Measurements from ENCODE around the gene CALR.

The CALR gene

DNA sequence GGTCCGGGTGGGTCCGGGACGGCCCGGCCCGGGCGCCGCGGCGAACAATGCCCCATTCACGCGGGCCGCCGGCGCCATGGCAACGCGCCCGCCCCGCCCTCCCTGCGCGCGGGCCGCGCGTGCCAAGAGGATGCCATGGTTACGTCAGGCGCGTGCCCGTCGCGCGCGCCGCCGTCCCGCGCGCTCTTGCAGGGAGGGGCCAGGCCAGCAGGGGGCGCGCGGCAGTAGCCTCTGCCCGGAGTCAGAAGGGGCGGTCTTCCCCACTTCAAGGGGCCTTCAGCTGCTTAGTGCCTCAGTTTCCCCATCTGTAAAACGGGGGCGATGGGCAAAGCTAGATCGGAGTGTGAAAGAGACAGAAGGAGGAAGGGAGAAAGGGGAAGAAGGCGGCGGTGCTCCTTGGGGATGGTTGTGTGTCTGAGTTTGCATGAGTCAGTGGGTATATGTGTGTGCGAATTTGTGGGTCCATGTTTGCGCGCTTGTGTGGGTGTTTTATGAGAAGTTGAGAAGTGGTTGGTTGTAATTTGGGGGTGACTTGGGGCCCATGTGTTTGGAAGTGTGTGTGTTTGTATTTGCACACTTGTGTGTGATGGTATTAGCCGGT is 45.2 kb downstream of the CALR start:
- FAIRE-seq = no peak

DNA sequence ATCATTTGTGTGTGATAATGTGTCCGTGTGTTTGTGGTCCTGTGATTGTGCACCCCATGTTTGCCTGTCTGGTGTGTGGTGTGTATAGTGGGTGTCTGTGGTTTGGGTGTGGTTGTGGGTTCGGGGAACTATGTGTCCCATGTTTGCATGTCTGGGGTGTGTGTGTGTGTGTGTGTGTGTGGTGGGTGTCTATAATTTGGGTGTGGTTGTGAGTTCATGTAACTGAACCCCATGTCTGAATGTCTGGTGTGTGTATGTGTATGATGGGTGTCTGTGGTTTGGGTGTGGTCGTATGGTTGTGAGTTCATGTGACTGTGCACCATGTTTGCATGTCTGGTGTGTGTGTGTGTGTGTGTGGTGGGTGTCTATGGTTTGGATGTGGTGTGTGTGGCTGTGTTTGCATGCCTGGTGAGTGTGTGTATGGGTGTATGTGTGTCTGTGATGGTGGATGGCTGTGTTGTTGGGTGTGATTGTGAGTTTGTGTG is 45.8 kb downstream of the CALR start:
- FAIRE-seq = no peak

DNA sequence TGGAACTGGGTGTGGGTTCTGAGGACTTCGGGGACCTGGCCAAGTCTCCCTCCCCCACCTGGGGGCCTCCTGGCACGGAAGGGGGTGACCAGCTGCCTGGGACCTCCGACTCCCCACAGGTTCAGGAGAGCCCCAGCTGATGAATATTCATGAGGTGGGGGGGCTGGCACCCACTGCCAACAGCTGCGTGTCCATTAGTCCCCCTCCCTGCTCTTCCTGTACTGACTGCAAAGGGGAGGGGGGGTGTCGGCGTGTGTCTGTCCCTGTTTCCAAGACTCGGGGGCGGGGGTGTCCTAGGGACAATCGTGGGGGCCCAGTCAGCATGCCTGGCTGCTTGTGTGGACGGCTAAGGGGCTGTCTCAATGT is 46.3 kb downstream of the CALR start:
- no peak for FAIRE-seq

DNA sequence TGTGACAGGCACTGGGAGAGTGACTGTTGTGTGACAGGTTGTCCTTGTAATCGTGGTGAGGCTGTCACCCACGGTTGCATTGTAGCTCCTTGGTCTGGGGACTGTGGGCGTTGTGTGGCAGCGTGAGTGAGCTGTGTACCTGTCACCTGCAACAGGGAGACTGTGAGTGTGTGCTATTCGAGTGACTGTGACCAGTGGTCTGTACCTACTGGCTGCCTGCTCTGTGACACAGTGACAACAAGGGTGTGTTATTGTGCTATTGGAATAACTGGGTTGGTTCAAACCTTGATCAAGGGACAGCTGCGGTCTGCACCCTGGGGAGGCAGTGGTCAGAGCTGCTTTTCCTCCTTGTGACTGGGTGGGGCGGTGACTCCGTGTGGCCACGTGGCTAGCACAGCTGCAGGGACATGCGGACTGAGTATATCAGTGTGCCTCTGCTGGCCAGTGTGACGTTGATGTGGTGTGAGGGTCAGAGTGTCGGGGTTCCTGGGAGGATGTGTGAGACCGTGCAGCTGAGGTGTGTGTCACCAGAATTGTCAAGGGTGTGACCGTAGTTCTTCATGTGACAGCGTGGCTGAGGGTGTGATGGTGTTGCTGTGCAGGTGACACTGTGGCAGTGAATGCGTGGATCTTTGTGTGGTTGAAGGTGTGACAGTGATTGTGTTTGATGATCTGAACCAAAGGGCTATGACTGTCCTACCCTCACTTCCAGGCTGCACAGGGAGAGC is 46.8 kb downstream of the CALR start:
- no peak for FAIRE-seq

DNA sequence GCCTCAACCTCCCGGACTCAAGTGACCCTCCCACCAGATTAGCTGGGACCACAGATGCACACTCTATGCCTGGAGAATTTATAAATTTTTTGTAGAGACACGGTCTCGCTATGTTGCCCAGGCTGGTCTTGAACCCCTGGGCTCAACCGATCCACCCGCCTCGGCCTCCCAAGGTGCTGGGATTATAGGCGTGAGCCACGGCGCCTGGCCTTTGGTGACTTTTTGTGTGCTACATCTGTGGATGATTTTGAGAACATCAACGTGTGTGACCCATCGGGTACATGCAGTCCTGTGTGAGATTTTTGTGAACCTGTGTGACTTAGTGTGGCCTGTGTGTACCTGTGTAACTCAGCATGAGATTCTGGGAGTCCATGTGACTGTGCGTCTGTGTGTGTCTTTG is 48.3 kb downstream of the CALR start:
- no peak for FAIRE-seq

DNA sequence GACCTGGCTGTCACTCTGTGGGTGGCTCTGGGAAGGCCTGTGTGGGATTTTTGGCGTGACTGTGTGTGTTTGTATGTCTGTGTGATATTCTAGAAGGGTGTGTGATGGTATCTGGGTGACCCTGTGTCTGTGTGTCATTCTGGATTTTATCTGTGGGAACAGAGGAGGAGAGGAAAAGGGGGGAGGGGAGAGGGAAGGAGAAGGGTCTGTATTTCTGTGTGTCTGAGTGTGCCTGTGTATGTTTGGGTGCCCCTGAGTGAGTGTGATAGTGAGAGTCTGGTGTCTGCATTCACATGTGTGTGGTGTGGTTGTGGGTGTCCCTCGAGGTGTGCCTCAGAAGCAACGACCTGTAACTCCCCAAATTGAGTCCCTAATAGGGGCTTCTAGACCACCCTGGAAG is 48.8 kb downstream of the CALR start:
- FAIRE-seq = no peak

DNA sequence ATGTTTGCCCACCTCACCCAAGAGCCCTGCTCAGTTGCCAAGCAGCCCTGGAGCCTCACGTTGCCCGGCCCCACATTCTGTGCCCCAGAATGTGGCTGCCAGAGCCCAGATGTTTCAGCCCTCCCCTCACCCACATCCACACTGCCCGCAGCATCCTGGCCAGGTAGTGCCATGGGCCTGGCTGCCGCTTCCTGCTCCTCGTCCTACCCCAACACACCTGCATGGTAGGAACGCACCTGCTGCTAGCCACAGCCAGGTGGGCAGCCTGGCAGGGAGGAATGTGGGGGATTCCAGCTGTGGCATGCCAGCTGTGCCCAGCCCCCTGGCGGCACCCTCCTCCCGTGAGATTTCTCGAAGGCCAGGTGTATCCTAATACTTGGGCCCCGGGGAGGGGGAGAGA is 49.4 kb downstream of the CALR start:
- no peak for FAIRE-seq

DNA sequence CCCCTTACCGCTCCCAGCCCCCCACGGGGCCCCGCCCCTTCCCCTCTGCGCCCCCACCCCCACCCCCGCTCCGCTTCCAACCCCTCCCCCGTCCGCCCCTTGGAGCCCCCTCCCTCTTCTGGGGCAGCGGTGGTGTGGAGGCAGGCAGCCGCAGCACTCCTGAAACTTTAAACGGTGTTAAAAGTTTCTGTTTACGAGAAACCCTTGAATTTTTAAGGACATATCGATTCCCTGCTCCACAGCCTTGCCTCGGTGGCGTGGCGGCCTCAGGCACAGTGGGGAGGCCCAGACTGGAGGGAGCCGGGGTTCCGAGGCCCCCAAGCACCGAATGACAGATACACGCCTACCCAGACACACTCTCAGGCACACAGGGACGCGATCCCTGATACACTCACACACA is 52.0 kb downstream of the CALR start:
- FAIRE-seq = no peak

DNA sequence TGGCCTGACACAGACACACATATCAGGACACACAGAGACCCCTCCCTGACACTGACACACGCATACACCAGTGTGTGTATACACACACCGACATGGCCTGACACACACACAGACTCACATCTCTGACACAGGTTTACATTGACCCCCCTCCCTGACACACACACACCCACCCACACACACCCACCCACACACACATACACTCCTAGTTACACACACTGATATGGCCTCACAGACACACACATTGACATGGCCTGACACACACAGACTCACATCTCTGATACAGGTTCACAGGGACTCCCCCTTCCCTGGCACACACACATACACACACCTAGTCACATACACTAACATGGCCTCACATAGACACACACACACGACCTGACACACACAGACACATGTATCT is 52.4 kb downstream of the CALR start:
- no peak for FAIRE-seq

DNA sequence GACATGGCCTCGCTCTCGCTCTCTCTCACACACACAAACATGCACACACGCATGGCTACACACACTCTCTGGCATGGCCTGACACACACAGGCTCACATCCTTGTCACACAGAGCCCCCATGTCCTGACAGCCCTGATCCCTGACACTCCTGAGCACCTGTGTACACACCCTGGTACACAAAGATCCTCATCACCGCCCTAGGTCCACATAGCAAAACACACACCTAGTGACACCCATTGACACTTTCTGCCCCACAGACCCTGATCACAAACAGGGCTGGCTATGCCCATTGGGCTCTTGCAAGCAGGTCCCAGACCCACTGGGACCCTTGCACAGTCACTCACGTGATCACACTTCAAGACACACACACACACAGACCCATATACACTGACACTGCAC is 52.9 kb downstream of the CALR start:
- FAIRE-seq = no peak

DNA sequence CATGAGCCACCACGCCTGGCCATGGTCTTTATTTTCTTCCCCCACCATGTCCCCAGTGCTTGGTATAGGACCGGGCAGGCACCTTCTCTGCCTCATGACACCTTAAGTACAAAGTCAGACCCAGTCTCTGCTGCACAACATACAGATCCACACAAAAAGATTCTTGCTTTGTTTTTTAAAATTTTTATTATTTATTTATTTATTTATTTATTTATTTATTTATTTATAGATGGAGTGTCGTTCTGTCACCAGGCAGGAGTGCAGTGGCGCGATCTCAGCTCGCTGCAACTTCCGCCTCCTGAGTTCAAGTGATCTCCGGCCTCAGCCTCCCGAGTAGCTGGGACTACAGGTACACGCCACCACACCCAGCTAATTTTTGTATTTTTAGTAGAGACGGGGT is 54.3 kb downstream of the CALR start:
- no peak for FAIRE-seq

DNA sequence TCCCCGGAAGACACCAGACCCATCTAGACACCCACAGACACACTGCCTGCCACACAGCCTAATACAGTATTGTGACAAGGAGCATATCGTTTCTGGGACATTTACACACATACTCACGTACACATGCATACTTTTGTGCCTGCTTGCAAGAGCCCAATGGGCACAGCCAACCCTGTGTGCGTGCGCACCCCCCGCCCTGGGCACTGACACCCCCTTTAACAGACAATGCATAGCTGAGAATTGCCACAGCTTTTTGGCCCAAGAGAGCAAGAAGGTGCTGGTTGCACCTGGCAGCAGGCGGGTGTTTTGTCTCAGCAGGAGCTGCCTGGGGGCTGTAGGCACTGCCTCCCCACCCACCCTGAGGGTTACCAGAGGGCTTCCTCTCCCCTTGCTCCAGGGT is 55.2 kb downstream of the CALR start:
- FAIRE-seq = no peak
